ENCODE results near the gene REXO5. TPM values are rescaled to one million over a fixed set of nuclear protein-coding genes. Genes with fewer than 3 reads are reported as not detected.

REXO5 gene
- total RNA-seq, 1 donor from 2014 or later = 11.6 TPM

Other genes with a start within 250 kb of the REXO5 start
- gene ACSM2B, start 230.2 kb upstream of the REXO5 start, total RNA-seq = not detected in 2 replicates
- 0.14 and 0.36 TPM in 2 replicates for gene ACSM1, start 108.8 kb upstream of the REXO5 start, total RNA-seq
- 43.7 and 46.7 TPM in 2 replicates for gene THUMPD1, start 64.7 kb upstream of the REXO5 start, total RNA-seq
- gene ACSM3, start 42.5 kb upstream of the REXO5 start, total RNA-seq = 4.3 and 5.5 TPM in 2 replicates
- gene ERI2, start 55 bp upstream of the REXO5 start, total RNA-seq = 16.3 and 17.2 TPM in 2 replicates
- gene DCUN1D3, start 93.8 kb downstream of the REXO5 start, total RNA-seq = 12.0 and 13.0 TPM in 2 replicates
- gene LYRM1, start 94.2 kb downstream of the REXO5 start, total RNA-seq = 21.7 and 22.2 TPM in 2 replicates